Endodermal cell (in vitro differentiated cells): Measurements from ENCODE around the gene SPAG17. TPM values are rescaled to one million over a fixed set of nuclear protein-coding genes. Genes with fewer than 3 reads are reported as not detected.

Source experiments
- DNase-seq: peaks from one replicate; pipeline ENCODE4 v3.0.0-alpha.2; 2017
- H3K27ac ChIP-seq: 2 replicates; pipeline ENCODE4 v1.5.1; 2013; ENCODE audit warnings: mild to moderate bottlenecking, low read depth, low read length, moderate library complexity
- H3K27me3 ChIP-seq: 2 replicates; pipeline ENCODE4 v1.6.1; 2013; ENCODE audit warnings: mild to moderate bottlenecking, low read length, moderate library complexity; ENCODE audit not compliant: insufficient read depth, control insufficient read depth, poor library complexity, severe bottlenecking
- H3K36me3 ChIP-seq: 2 replicates; pipeline ENCODE4 v1.7.0; 2013; ENCODE audit warnings: mild to moderate bottlenecking, low read length, moderate library complexity; ENCODE audit not compliant: control insufficient read depth, insufficient read depth
- H3K4me1 ChIP-seq: one replicate; pipeline ENCODE4 v1.7.0; 2013; ENCODE audit warnings: low read length; ENCODE audit not compliant: control insufficient read depth, insufficient read depth
- H3K4me3 ChIP-seq: 2 replicates; pipeline ENCODE4 v1.5.1; 2013; ENCODE audit warnings: mild to moderate bottlenecking, low read length, moderate library complexity
- H3K9ac ChIP-seq: 2 replicates; pipeline ENCODE4 v1.6.1; 2013; ENCODE audit warnings: mild to moderate bottlenecking, low read length, moderate library complexity; ENCODE audit not compliant: poor library complexity, severe bottlenecking; ENCODE audit errors: extremely low read depth
- H3K9me3 ChIP-seq: 2 replicates; pipeline ENCODE4 v1.6.1; 2013; ENCODE audit warnings: mild to moderate bottlenecking, low read length, moderate library complexity; ENCODE audit not compliant: control insufficient read depth
- H3K27ac Mint-ChIP-seq: 2 replicates; pipeline ENCODE4 v1.8.0; 2020; ENCODE audit warnings: mixed read lengths
- H3K27me3 Mint-ChIP-seq: 2 replicates; pipeline ENCODE4 v1.8.0; 2021; ENCODE audit warnings: mild to moderate bottlenecking, mixed read lengths; ENCODE audit not compliant: insufficient read depth
- H3K36me3 Mint-ChIP-seq: 2 replicates; pipeline ENCODE4 v1.8.0; 2020; ENCODE audit warnings: low read depth, mixed read lengths
- H3K4me1 Mint-ChIP-seq: 2 replicates; pipeline ENCODE4 v1.8.0; 2020; ENCODE audit warnings: mixed read lengths
- H3K4me3 Mint-ChIP-seq: 2 replicates; pipeline ENCODE4 v1.8.0; 2020; ENCODE audit warnings: mild to moderate bottlenecking, moderate library complexity, mixed read lengths
- H3K9me3 Mint-ChIP-seq: 2 replicates; pipeline ENCODE4 v1.8.0; 2020; ENCODE audit warnings: mild to moderate bottlenecking, mixed read lengths
- CTCF ChIP-seq: fragments of 200-600 bp; sonication (generic); conservative IDR thresholded peaks from 2 replicates; pipeline ENCODE4 v1.5.0; 2021; ENCODE audit warnings: antibody characterized with exemption, mild to moderate bottlenecking
- WGBS, 2 experiments: methylation state at CpG; one replicate each; pipeline versions ENCODE4 v1.1.5 to v1.1.7; 2013; ENCODE audit warnings: missing lambda C conversion rate in 2 of 2, mixed read lengths in 1 of 2; ENCODE audit not compliant: insufficient coverage in 1 of 2, insufficient read length in 1 of 2; 5-methylcytosine and 5-hydroxymethylcytosine counted together
- total RNA-seq, 2 donors: library from RNA; stranded (reverse); fragmentation: NEBNext Ultra II Directional in 1 of 2; extraction: Animal tissue kit (Norgen Biotek cat#: 25700) in 1 of 2; gene quantifications; 2 replicates in 1 of 2; 3 replicates in 1 of 2; pipeline ENCODE4 v1.2.1, GENCODE V29; 2021

SPAG17 gene
- total RNA-seq, 2 donors from 2014 or later = 5.0 to 6.3 TPM

DNA sequence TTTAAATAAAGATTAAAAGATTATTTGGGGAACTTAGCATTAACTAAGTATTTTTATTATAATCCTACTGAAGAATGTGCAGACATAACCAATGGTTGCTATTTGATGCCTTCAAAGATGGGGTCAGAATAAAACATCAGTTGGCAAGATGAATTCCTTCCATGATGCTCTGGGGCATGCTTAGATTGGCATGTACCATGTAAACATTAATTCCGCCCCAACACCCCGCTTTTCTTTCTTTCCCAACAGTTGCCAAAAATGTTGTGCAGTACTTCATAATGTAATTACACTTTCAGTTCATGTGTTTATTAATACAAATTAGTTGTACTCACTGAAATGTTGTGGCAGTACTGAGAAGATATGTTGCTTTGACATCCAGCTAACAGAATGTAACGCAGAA lies 82.6 kb downstream of the SPAG17 start:
- Histone ChIP-seq H3K27ac (no peak overlapping the region), H3K9ac (no peak overlapping the region), H3K36me3 (no peaks in the 10 kb centered on the region), H3K4me1 (peaks cover 6% of the 10 kb centered on the region), H3K27me3 (no peaks in the 10 kb centered on the region), H3K9me3 (no peaks in the 10 kb centered on the region), H3K4me3 (no peak overlapping the region)
- Mint-ChIP-seq H3K4me1 (peaks cover 13% of the 10 kb centered on the region), H3K4me3 (no peak overlapping the region), H3K27ac (no peak overlapping the region), H3K36me3 (no peaks in the 10 kb centered on the region), H3K9me3 (no peaks in the 10 kb centered on the region), H3K27me3 (no peaks in the 10 kb centered on the region)
- no peak for TF ChIP-seq CTCF
- 95 to 100% methylated on average over 2 to 3 of the region's 3 CpGs for WGBS, 2 experiments
- DNase-seq = no peak

DNA sequence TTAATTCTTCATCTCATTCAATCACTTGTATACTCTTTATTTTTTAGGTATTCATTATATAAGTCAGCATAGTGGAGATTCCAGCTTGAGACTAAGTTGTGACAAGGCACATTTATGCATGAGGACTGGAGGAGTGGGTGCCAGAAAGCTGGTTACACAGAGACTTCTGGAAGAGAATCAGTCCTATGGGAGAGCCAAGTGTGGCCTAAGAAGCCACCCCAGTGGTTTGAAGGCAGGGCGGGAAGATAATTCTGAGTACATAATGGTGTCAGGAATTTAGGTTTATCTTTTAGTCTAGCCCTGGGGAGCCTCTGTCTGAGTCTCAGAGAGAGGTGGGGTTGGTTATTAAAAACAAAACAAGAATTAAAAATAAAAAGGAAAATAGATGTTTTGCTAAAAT lies 83.0 kb downstream of the SPAG17 start:
- H3K4me3 ChIP-seq = no peak overlapping the region
- peaks cover 6% of the 10 kb centered on the region for H3K4me1 ChIP-seq
- H3K9ac ChIP-seq = no peak overlapping the region
- no peaks in the 10 kb centered on the region for H3K9me3 ChIP-seq
- H3K27me3 Mint-ChIP-seq = no peaks in the 10 kb centered on the region
- WGBS, 2 experiments = 83 to 100% methylated on average over 1 of the region's 1 CpG
- no peak for TF ChIP-seq CTCF
- H3K36me3 ChIP-seq = no peaks in the 10 kb centered on the region
- H3K36me3 Mint-ChIP-seq = no peaks in the 10 kb centered on the region
- DNase-seq = no peak
- no peaks in the 10 kb centered on the region for H3K27me3 ChIP-seq
- H3K4me3 Mint-ChIP-seq = no peak overlapping the region
- H3K27ac ChIP-seq = no peak overlapping the region
- H3K9me3 Mint-ChIP-seq = no peaks in the 10 kb centered on the region
- H3K4me1 Mint-ChIP-seq = peaks cover 13% of the 10 kb centered on the region
- H3K27ac Mint-ChIP-seq = no peak overlapping the region

DNA sequence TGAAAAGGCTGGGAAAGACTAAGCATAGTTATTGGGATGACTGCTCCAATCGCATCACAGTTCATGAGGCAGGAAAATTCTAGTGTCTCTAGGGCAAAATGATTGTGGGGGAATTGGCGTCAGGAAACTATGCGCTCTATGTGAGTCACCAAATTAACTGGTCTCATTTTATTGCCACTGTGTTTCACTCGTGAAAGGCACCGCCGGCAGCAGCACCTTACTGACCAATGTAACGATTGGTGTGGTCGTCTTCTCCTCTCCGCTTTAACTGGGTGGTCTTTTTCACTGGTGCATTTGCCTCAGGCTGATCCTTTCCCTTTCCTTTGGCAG lies 83.5 kb downstream of the SPAG17 start:
- Histone ChIP-seq H3K27me3 (no peaks in the 10 kb centered on the region), H3K9me3 (no peaks in the 10 kb centered on the region), H3K4me1 (peaks cover 6% of the 10 kb centered on the region), H3K27ac (no peak overlapping the region), H3K9ac (no peak overlapping the region), H3K4me3 (no peak overlapping the region), H3K36me3 (no peaks in the 10 kb centered on the region)
- Mint-ChIP-seq H3K9me3 (no peaks in the 10 kb centered on the region), H3K4me3 (no peak overlapping the region), H3K4me1 (peaks cover 13% of the 10 kb centered on the region), H3K27me3 (no peaks in the 10 kb centered on the region), H3K27ac (no peak overlapping the region), H3K36me3 (no peaks in the 10 kb centered on the region)
- DNase-seq = no peak
- no peak for TF ChIP-seq CTCF
- WGBS, 2 experiments = 90 to 94% methylated on average over 9 of the region's 9 CpGs
